HG02678 (cell line): Measurements from ENCODE around the gene DNAAF6.
"Not testable (repeated sequence)": the region's sequence is repeated elsewhere in the genome, so short reads cannot be mapped to it uniquely, and the experiment has no call there.

ENCODE experiments used
- ATAC-seq: cut with Tn5 transposase; IDR thresholded peaks from one replicate; pipeline ENCODE4 v1.9.1; 2021; ENCODE audit warnings: mild to moderate bottlenecking, moderate library complexity; ENCODE audit not compliant: unreplicated experiment

The DNAAF6 gene

GRCh38 chrX:107205770-107206696, at the start of gene DNAAF6, which contains the start of gene NUP62CL:
Gene DNAAF6, plus strand, starts transcription at chrX:107206611. Its CDS starts 6,265 bp downstream, at chrX:107212876.
Gene NUP62CL, minus strand, starts transcription at chrX:107206433. Its CDS starts 31,287 bp downstream, at chrX:107175146.
- ATAC-seq: peak; percentile 97

- ATAC-seq: not testable (repeated sequence)
Observed at GRCh38 chrX:107157618-107158017, 48.8 kb upstream of the DNAAF6 start.

- ATAC-seq: no peak
Observed at GRCh38 chrX:107167163-107167921, 39.1 kb upstream of the DNAAF6 start.

GRCh38 chrX:107168257-107168656, 38.2 kb upstream of the DNAAF6 start:
- no peak for ATAC-seq

GRCh38 chrX:107168712-107169111, 37.7 kb upstream of the DNAAF6 start:
- no peak for ATAC-seq

GRCh38 chrX:107171369-107172102, 34.9 kb upstream of the DNAAF6 start:
- ATAC-seq: no peak

GRCh38 chrX:107197319-107197718, 9.1 kb upstream of the DNAAF6 start:
- no peak for ATAC-seq

GRCh38 chrX:107198074-107198473, 8.3 kb upstream of the DNAAF6 start:
- not testable (repeated sequence) for ATAC-seq

GRCh38 chrX:107199491-107199890, 6.9 kb upstream of the DNAAF6 start:
- no peak for ATAC-seq

GRCh38 chrX:107204068-107204605, 2.3 kb upstream of the DNAAF6 start:
- no peak for ATAC-seq

- ATAC-seq: no peak
Observed at GRCh38 chrX:107206697-107207065, 270 bp downstream of the DNAAF6 start.

GRCh38 chrX:107207089-107207488, 678 bp downstream of the DNAAF6 start:
- no peak for ATAC-seq

GRCh38 chrX:107207943-107208342, 1.5 kb downstream of the DNAAF6 start:
- ATAC-seq: no peak

- ATAC-seq: no peak
Observed at GRCh38 chrX:107213477-107213876, 7.1 kb downstream of the DNAAF6 start.

- ATAC-seq: no peak
Observed at GRCh38 chrX:107226757-107227156, 20.3 kb downstream of the DNAAF6 start.

GRCh38 chrX:107227780-107228485, 21.5 kb downstream of the DNAAF6 start:
- ATAC-seq: no peak

- ATAC-seq: no peak
Observed at GRCh38 chrX:107228486-107228819, 22.0 kb downstream of the DNAAF6 start.

GRCh38 chrX:107272431-107272921, 66.1 kb downstream of the DNAAF6 start:
- ATAC-seq: no peak

- ATAC-seq: no peak
Observed at GRCh38 chrX:107273795-107274194, 67.4 kb downstream of the DNAAF6 start.

GRCh38 chrX:107288676-107289075, 82.3 kb downstream of the DNAAF6 start:
- no peak for ATAC-seq
